Vein endothelial cell (primary cell): ENCODE data around the gene MYBPHL. TPM values are rescaled to one million over a fixed set of nuclear protein-coding genes. Genes with fewer than 3 reads are reported as not detected.

Experiments
- total RNA-seq: library from RNA; depleted of rRNA; stranded (reverse); fragments of >200 nt; gene quantifications from 2 replicates; pipeline ENCODE4 v1.2.3, GENCODE V29; 2012

Gene MYBPHL, protein sequence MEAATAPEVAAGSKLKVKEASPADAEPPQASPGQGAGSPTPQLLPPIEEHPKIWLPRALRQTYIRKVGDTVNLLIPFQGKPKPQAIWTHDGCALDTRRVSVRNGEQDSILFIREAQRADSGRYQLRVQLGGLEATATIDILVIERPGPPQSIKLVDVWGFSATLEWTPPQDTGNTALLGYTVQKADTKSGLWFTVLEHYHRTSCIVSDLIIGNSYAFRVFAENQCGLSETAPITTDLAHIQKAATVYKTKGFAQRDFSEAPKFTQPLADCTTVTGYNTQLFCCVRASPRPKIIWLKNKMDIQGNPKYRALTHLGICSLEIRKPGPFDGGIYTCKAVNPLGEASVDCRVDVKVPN
- not detected in 2 replicates for total RNA-seq

DNA sequence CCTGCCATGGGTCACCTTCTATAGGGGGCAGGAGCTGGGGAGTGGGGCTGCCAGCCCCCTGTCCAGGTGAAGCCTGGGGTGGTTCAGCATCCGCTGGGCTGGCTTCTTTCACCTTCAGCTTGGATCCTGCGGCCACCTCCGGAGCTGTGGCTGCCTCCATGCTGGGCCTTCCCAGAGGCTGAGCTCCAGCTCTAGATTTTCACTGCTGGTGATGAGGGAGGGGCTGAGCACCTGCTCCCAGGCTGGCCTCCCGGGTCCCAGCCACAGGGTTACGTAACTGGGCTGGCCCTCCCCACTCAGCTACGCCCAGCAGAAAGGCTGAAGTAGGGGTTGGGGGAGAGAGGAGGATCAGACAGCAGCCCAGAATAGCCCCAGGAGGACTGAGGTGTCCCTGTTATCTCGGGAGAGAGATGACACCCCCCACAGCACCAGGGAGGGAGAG lies at the start of gene MYBPHL:
Gene MYBPHL, minus strand, starts transcription at position 180 of the 442 bp plus-strand sequence. Its CDS starts 20 bp downstream, at position 160.

DNA sequence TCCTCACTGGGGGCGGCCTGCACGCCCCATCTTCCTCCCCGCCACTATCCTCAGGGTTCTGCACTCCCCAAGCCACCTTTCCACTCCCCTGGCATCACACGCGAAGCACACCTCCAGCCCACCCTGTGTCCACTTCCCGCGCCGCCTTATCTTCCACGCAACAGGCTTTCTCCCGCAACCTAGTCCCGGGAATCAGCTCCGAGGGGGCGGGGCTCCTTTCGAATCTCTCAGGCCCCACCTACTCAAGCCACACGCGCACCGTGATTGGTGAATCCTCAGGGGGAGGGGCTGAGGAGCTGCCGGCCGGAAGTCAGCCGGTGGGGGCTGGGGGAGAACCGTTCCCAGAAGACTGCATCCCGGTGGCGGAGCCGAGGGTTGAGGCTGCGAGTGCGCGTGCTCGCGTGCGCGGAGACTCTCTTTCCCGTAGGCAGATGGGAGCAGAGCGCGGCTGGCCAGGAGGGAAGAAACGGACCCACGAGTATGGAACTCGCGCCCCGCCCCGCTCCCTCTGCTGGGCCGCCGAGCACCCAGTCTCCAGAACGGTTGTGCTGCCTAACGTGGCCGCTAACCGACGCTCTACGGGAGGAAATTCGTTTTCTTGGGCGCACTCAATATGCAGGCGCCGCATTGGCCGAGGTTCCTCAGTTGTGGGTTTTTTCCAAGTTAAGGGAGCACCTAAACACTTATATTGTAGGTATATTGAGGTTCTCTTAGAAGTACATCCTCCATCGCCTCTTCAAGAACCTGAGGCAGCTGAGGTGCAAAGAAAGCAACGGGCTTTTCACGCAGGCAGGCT lies 23.7 kb downstream of the MYBPHL start, which contains the start of gene PSRC1:
Gene PSRC1, minus strand, starts transcription at position 194 of the 796 bp plus-strand sequence.

DNA sequence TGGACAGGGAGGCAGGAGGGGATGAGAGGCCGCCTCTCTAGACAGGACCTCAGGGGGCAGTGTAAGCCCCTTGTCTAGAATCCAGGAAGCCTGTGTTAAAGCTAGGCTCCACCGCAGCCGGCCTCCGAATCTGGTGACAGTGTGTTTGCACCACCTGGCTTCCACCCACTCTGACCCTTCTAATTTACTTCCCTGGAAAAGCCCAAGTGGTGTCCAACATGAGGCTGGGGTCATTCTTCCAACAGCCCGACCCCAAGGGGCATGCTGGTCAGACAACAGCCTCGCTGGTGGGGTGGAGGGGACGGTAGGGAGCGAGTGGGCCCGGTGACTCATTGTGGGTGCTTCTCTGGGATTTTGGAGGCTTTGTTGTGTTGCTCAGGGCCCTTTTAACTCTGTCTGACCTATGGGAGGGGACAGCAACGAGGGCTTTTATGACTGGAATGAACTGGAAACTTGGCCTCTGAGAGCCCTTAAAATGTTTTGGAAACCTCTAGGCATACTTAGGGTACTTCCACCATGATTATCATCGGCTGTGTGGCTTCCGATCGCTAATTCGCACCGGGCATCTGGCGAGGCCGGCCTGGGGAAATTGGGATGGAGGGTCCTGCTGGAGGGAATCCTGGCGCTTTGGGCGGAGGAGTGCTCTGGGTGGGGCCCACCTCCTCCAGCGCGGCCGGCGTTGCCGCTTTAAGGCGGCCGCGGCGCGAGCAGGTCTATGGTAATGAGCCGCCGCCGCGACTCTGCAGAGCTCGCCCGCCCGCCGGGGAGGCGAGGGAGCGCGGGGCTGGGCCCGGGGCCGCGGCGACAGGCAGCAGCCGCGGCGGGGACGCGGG lies 57.8 kb downstream of the MYBPHL start, which contains the start of gene CELSR2:
Gene CELSR2, plus strand, starts transcription at position 743 of the 833 bp plus-strand sequence. CDS start 541 bp downstream, outside the sequence.

Other genes with a start within 250 kb of the MYBPHL start
- 53.2 and 95.3 TPM in 2 replicates for gene TAF13, start 231.0 kb downstream of the MYBPHL start, total RNA-seq
- gene TMEM167B, start 216.2 kb downstream of the MYBPHL start, total RNA-seq: 15.6 and 17.6 TPM in 2 replicates
- 0.65 and 0.86 TPM in 2 replicates for gene ELAPOR1, start 192.9 kb downstream of the MYBPHL start, total RNA-seq
- gene SARS1, start 93.1 kb downstream of the MYBPHL start, total RNA-seq: 183 and 190 TPM in 2 replicates
- gene CELSR2, start 57.5 kb downstream of the MYBPHL start, total RNA-seq: 0.57 and 0.65 TPM in 2 replicates
- gene PSRC1, start 23.9 kb downstream of the MYBPHL start, total RNA-seq: 4.9 and 8.6 TPM in 2 replicates
- gene SORT1, start 90.9 kb upstream of the MYBPHL start, total RNA-seq: 7.6 and 9.1 TPM in 2 replicates
- gene PSMA5, start 119.4 kb upstream of the MYBPHL start, total RNA-seq: 53.9 and 82.5 TPM in 2 replicates
- gene SYPL2, start 159.5 kb upstream of the MYBPHL start, total RNA-seq: under 0.01 TPM in 1 of 2 replicates, not detected in the other
- 2.0 and 3.3 TPM in 2 replicates for gene ATXN7L2, start 176.9 kb upstream of the MYBPHL start, total RNA-seq
- gene CYB561D1, start 187.1 kb upstream of the MYBPHL start, total RNA-seq: 6.5 and 7.8 TPM in 2 replicates
- gene AMIGO1, start 202.7 kb upstream of the MYBPHL start, total RNA-seq: 0.38 and 0.65 TPM in 2 replicates
- 0.65 TPM in 1 of 2 replicates, not detected in the other for gene GPR61, start 232.9 kb upstream of the MYBPHL start, total RNA-seq
- 16.0 and 21.6 TPM in 2 replicates for gene GNAI3, start 241.6 kb upstream of the MYBPHL start, total RNA-seq